ENCODE results near the gene DTD1. TPM values are rescaled to one million over a fixed set of nuclear protein-coding genes. Genes with fewer than 3 reads are reported as not detected.

Gene DTD1
- total RNA-seq, 2 donors from 2014 or later: 15.5 to 16.9 TPM

- H3K27ac ChIP-seq: no peak overlapping the region
- no peaks in the 10 kb centered on the region for H3K27me3 ChIP-seq
- DNase-seq (ENCODE audit: low spot score): no peak
- no peaks in the 10 kb centered on the region for H3K4me1 ChIP-seq
- TF ChIP-seq, protein P1, sequence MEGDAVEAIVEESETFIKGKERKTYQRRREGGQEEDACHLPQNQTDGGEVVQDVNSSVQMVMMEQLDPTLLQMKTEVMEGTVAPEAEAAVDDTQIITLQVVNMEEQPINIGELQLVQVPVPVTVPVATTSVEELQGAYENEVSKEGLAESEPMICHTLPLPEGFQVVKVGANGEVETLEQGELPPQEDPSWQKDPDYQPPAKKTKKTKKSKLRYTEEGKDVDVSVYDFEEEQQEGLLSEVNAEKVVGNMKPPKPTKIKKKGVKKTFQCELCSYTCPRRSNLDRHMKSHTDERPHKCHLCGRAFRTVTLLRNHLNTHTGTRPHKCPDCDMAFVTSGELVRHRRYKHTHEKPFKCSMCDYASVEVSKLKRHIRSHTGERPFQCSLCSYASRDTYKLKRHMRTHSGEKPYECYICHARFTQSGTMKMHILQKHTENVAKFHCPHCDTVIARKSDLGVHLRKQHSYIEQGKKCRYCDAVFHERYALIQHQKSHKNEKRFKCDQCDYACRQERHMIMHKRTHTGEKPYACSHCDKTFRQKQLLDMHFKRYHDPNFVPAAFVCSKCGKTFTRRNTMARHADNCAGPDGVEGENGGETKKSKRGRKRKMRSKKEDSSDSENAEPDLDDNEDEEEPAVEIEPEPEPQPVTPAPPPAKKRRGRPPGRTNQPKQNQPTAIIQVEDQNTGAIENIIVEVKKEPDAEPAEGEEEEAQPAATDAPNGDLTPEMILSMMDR (IDR thresholded peaks at IDR 0.05): no peak
- H3K4me3 ChIP-seq: no peak overlapping the region
- H3K9me3 ChIP-seq: no peaks in the 10 kb centered on the region
- no peaks in the 10 kb centered on the region for H3K36me3 ChIP-seq
Observed at GRCh38 chr20:18665135-18665534, 77.3 kb downstream of the DTD1 start.

- no peaks in the 10 kb centered on the region for H3K36me3 ChIP-seq
Observed at GRCh38 chr20:18666803-18667415, 79.1 kb downstream of the DTD1 start.

DNA sequence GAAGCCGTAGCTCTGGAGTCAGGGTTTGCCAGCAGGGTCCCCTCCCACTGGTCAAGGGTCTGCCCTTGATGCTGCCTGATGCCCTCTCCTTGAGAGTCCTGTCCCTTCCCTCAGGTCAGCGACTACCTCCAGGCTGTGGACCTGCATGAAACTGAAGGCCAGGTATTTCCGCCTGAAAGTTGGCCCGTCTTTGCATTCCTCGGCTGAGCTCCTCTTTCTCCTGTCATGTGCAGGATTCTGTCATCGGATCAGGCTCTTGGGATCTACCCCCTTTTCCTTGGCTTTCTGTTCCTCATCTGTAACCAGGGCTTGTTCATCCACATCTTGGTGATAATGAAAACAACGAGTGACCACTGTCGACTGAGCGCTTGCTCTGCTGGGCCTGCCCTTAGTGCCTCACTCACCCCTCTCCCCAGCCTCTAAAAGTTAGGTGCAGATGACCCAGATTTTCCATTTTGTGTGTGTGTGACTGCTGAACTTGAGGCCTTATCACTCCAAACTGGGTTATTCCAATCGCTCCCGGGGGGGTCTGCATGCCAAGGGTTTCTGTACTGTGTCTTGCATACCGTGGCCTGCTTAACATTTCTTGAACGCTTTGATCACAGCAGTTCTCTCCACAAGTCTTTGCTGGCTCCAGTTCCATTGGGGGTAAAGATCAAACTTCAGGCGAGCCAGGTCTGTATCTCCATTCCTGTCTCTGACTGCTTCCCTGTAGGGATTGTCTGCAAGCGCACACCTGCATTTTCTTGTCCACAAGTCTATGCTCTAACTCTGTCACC lies 81.6 kb downstream of the DTD1 start:
- no peak for DNase-seq (ENCODE audit: low spot score)
- Histone ChIP-seq H3K36me3 (no peaks in the 10 kb centered on the region), H3K9me3 (no peaks in the 10 kb centered on the region), H3K4me1 (no peaks in the 10 kb centered on the region), H3K4me3 (no peak overlapping the region), H3K27me3 (no peaks in the 10 kb centered on the region), H3K27ac (no peak overlapping the region)
- TF ChIP-seq, protein P1 (IDR thresholded peaks at IDR 0.05): no peak

More at GRCh38 chr20:18666803-18667415, 79.1 kb downstream of the DTD1 start:
- DNase-seq (ENCODE audit: low spot score): no peak
- Histone ChIP-seq H3K4me1 (no peaks in the 10 kb centered on the region), H3K27ac (no peak overlapping the region), H3K4me3 (no peak overlapping the region), H3K27me3 (no peaks in the 10 kb centered on the region), H3K9me3 (no peaks in the 10 kb centered on the region)
- TF ChIP-seq, protein P1 (IDR thresholded peaks at IDR 0.05): no peak

- no peaks in the 10 kb centered on the region for H3K27me3 ChIP-seq
- DNase-seq (ENCODE audit: low spot score): no peak
- H3K9me3 ChIP-seq: no peaks in the 10 kb centered on the region
- no peaks in the 10 kb centered on the region for H3K36me3 ChIP-seq
- no peak overlapping the region for H3K4me3 ChIP-seq
- TF ChIP-seq, protein P1 (IDR thresholded peaks at IDR 0.05): no peak
- H3K27ac ChIP-seq: no peak overlapping the region
- H3K4me1 ChIP-seq: no peaks in the 10 kb centered on the region
Observed at GRCh38 chr20:18671203-18671710, 83.4 kb downstream of the DTD1 start.

GRCh38 chr20:18672834-18673233 lies 85.0 kb downstream of the DTD1 start:
- no peak for DNase-seq (ENCODE audit: low spot score)
- Histone ChIP-seq H3K27me3 (no peaks in the 10 kb centered on the region), H3K36me3 (no peaks in the 10 kb centered on the region), H3K27ac (no peak overlapping the region), H3K4me3 (no peak overlapping the region), H3K4me1 (no peaks in the 10 kb centered on the region), H3K9me3 (no peaks in the 10 kb centered on the region)
- TF ChIP-seq, protein P1 (IDR thresholded peaks at IDR 0.05): no peak
